Activated naive CD4-positive, alpha-beta T cell treated with anti-CD3 and anti-CD28 coated beads, Interleukin-2, amount 50 U/mL, for 72 hours (primary cell): ENCODE data around the gene RETSAT. TPM values are rescaled to one million over a fixed set of nuclear protein-coding genes. Genes with fewer than 3 reads are reported as not detected.

Experiments
- ATAC-seq, 2 donors: fragments of 150-1000 bp; cut with Tn5 transposase; 2 replicates each; pipeline ENCODE4 v1.10.0; 2021; ENCODE audit warnings: mild to moderate bottlenecking in 2 of 2, moderate library complexity in 2 of 2
- DNase-seq, 2 donors: peaks; one replicate each; pipeline ENCODE4 v3.0.0; 2021 to 2022; ENCODE audit warnings: low spot score in 2 of 2
- H3K27ac Mint-ChIP-seq, 2 donors: one replicate each; pipeline ENCODE4 v1.8.0; 2022; ENCODE audit warnings: mild to moderate bottlenecking in 2 of 2, mixed read lengths in 2 of 2
- H3K36me3 Mint-ChIP-seq, 2 donors: one replicate each; pipeline ENCODE4 v1.8.0; 2022; ENCODE audit warnings: mixed read lengths in 2 of 2
- H3K9me3 Mint-ChIP-seq, 2 donors: one replicate each; pipeline ENCODE4 v1.8.0; 2022; ENCODE audit warnings: mixed read lengths in 2 of 2
- total RNA-seq, 2 donors: library from RNA; stranded (reverse); gene quantifications; one replicate each; pipeline ENCODE4 v1.2.3, GENCODE V29; 2022

RETSAT gene
- 10 to 100 TPM; 20.2 to 27.7 TPM for total RNA-seq

- peak; percentile 96 to 97 for DNase-seq
- peak within 1 kb of the TSS; percentile 97 to 100 for H3K27ac Mint-ChIP-seq
- H3K36me3 Mint-ChIP-seq: peaks cover 19 to 25% of the 10 kb centered on the region in 2 donors
- peak; percentile 99 for ATAC-seq
- no peaks in the 10 kb centered on the region for H3K9me3 Mint-ChIP-seq
Observed at GRCh38 chr2:85354286-85355072, at the start of gene RETSAT, which contains the start of gene ELMOD3. RETSAT (minus strand) TSS chr2:85354528; CDS start chr2:85354507, 21 bp downstream. ELMOD3 (plus strand) TSS chr2:85354769; CDS start chr2:85357199, 2,430 bp downstream.

DNA sequence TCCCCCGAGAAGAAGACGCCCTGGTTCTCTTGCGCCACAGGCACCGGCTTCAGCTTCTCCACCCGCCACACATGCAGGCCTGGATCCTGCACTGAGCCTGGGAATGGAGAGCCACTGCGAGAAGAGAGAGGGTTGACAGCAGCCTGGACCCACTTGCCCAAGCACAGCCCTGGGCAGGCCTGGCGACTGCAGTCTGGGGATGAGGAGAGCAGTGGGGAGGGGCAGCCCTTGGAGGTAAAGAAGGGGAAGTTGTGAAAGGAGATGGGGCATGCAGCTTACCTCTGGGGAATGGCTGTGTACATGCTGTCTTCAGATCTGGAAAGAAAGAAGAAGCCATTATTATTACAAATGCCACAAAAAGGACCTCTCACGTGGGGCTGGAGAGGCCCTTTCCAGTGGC is 47.5 kb upstream of the RETSAT start:
- Mint-ChIP-seq H3K36me3 (peaks cover 0 to 22% of the 10 kb centered on the region in 2 donors), H3K27ac (no peak overlapping the region), H3K9me3 (peaks cover 0 to 4% of the 10 kb centered on the region in 2 donors)
- ATAC-seq (no peak), DNase-seq (peak in 1 of 2 donors; percentile 50)

- ATAC-seq: no peak
- peak in 1 of 2 donors; percentile 45 for DNase-seq
- H3K27ac Mint-ChIP-seq: no peak overlapping the region
- peaks cover 0 to 22% of the 10 kb centered on the region in 2 donors for H3K36me3 Mint-ChIP-seq
- H3K9me3 Mint-ChIP-seq: peaks cover 0 to 4% of the 10 kb centered on the region in 2 donors
Observed at GRCh38 chr2:85401464-85401805, 47.1 kb upstream of the RETSAT start.

DNA sequence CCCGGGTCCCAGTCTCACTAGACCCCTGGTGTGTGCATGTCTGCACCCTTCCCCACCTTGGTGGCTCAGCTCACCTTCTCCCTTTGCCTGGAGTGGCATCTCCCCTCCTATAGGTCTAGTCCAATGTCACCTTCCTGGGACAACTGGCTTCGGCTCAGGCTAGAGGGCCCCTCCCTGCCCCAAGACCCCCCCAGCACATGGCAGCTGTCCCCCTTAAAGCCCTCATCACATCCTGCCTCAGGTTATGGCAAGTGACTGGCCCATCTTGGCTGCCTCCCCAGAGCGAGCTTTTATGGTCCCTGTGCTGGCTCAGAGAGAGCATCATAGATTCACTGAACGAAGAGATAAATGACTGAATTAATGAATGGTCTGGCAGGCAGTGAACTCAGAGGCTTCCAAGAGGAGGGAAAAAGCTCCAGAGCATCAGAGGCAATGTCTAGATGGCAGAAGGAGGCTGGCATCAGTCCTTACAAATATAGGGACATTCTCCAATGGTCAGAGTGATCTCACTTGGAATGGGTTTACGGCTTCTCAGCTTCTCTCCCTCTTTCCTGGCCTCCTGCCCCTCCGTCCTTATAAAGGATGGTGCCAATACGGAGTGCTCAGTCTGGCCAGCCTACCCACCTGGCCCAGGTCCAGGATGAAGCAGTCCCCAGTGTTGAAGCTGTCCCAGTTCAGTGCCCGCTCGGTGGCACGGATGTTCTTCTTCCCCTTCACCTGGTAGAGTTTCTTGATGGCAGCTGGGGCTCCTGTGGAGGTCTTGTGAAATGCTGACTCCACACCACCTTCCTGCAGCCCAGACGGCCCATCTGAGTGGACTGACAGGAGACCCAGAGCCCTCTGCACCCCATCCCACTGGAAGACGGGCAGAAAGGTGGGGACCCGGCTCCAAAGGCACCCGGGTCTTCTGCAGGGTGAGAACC is 46.5 kb upstream of the RETSAT start:
- no peak overlapping the region for H3K27ac Mint-ChIP-seq
- peaks cover 0 to 22% of the 10 kb centered on the region in 2 donors for H3K36me3 Mint-ChIP-seq
- DNase-seq (peak in 1 of 2 donors; percentile 48), ATAC-seq (no peak)
- peaks cover 0 to 4% of the 10 kb centered on the region in 2 donors for H3K9me3 Mint-ChIP-seq

- peaks cover 0 to 4% of the 10 kb centered on the region in 2 donors for H3K9me3 Mint-ChIP-seq
- DNase-seq: peak in 1 of 2 donors; percentile 20
- H3K27ac Mint-ChIP-seq: peak overlapping the region in 1 of 2 donors; percentile 6
- peaks cover 0 to 19% of the 10 kb centered on the region in 2 donors for H3K36me3 Mint-ChIP-seq
- ATAC-seq: no peak
Observed at GRCh38 chr2:85400023-85400422, 45.7 kb upstream of the RETSAT start.

DNA sequence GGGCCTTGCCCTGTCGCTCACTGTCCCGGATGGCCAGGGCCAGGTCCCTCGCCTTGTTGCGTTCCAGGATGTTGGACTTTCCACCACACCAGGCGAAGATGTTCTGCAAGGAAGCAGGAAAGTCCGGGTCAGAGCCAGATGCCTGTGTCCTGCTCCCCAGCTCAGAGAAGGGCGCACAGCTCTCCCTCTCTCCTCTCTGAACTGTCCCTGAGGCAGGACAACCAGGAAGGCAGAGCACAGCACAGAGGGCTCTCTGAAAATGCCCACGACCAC is 44.8 kb upstream of the RETSAT start:
- H3K27ac Mint-ChIP-seq: no peak overlapping the region
- DNase-seq (no peak), ATAC-seq (no peak)
- H3K36me3 Mint-ChIP-seq: peaks cover 0 to 15% of the 10 kb centered on the region in 2 donors
- H3K9me3 Mint-ChIP-seq: peaks cover 0 to 4% of the 10 kb centered on the region in 2 donors

GRCh38 chr2:85398426-85399182 is 44.3 kb upstream of the RETSAT start:
- Mint-ChIP-seq H3K27ac (no peak overlapping the region), H3K36me3 (peaks cover 0 to 15% of the 10 kb centered on the region in 2 donors), H3K9me3 (peaks cover 0 to 4% of the 10 kb centered on the region in 2 donors)
- DNase-seq (peak in 1 of 2 donors; percentile 51), ATAC-seq (no peak)

GRCh38 chr2:85397925-85398331 is 43.6 kb upstream of the RETSAT start:
- Mint-ChIP-seq H3K36me3 (peaks cover 0 to 9% of the 10 kb centered on the region in 2 donors), H3K9me3 (peaks cover 0 to 4% of the 10 kb centered on the region in 2 donors), H3K27ac (peak overlapping the region in 1 of 2 donors; percentile 45)
- ATAC-seq: no peak
- DNase-seq: peak in 1 of 2 donors; percentile 13

DNA sequence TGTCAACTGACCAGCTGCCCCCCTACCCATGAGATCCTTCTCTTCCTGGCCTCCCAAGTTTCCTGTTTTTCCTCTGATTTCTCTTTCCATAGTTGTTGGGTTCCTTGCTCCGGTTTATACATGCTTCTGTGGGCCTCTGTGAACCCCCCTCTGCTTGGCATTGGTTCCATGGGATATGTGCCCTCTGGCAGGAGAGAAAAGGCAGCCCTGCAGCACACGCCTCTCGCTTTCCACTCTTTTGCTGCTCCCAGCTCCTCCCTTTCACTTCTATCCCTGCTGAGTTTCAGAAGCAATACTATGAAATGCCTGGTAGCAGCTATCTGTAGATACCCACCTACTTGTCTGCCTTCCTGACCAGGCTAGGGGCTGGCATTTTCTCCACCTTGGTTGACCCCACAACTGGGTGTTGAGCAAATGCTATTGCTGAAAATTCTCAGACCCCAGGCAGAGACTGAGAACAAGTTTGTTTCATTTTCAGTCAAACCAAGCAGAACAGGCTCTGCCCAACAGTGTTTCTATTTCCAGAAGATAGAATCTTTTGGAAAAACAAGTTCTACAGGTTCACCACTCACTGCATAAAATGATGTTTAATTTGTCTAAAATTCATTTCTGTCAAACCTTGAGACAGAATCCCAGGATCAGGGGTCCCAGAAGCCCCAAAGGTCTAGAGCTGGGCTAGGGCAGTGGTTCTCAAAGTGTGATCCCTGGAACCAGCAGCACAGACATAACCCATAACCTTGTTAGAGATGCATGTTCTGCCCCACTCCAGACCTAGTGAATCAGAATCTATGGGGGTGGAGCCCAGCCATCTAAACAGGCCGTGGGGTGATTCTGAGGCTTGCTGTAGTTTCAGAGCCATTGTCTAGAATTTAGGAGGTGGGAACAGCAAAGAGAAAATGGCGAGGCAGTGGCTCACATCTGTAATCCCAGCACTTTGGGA is 42.5 kb upstream of the RETSAT start:
- Mint-ChIP-seq H3K9me3 (no peaks in the 10 kb centered on the region), H3K36me3 (peaks cover 0 to 2% of the 10 kb centered on the region in 2 donors), H3K27ac (peak overlapping the region; percentile 57 to 70)
- ATAC-seq (peak in 1 of 2 donors; percentile 43), DNase-seq (peak in 1 of 2 donors; percentile 48)

DNA sequence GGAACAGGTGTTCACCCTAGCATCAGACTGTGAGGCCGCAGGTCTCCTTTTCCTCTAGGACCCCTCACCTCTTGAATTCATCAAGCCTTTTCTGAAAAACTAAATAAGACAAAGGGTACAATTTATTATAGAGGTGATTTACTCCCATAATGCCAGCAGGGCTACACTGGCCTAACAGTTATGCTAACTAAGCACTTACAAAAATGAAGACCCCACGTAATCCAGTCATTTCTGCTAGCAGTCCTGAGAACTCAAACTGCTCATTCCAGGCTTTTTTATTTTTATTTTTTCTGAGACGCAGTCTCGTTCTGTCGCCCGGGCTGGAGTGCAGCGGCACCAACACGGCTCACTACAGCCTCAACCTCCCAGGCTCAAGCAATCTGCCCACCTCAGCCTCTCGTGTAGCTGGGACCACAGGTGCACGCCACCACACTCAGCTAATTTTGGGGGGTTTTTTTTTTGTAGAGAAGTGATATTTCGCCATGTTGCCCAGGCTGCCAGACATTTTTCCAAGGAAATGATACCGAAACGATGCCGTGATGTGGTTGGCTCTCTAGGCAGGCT is 41.7 kb upstream of the RETSAT start:
- Mint-ChIP-seq H3K9me3 (no peaks in the 10 kb centered on the region), H3K36me3 (no peaks in the 10 kb centered on the region), H3K27ac (no peak overlapping the region)
- DNase-seq: peak in 1 of 2 donors; percentile 42
- ATAC-seq: no peak

GRCh38 chr2:85394976-85395375 is 40.6 kb upstream of the RETSAT start:
- peak in 1 of 2 donors; percentile 50 for DNase-seq
- H3K9me3 Mint-ChIP-seq: no peaks in the 10 kb centered on the region
- H3K27ac Mint-ChIP-seq: peak overlapping the region in 1 of 2 donors; percentile 24
- no peak for ATAC-seq
- no peaks in the 10 kb centered on the region for H3K36me3 Mint-ChIP-seq

DNA sequence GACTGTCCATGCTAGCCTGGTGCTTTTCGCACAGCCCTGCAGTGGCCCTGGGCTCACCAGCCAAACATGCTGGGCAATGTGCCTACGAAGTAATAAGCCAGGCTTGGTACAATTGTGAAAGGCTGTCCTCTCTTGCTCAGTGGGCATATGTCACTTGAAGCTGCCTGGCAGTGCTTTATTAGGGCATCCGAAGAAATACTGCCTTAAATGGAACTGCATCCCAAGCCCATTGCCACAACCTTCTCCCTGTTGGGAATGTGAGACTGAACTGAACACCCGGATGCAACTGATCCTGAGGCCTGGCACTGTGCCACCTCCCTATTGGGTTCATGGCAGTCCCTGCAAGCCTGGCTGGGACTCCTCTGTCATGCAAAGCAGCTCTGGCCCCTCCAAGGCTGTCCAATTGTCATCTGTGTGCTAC is 39.9 kb upstream of the RETSAT start:
- Mint-ChIP-seq H3K27ac (peak overlapping the region in 1 of 2 donors; percentile 24), H3K36me3 (no peaks in the 10 kb centered on the region), H3K9me3 (no peaks in the 10 kb centered on the region)
- DNase-seq (peak in 1 of 2 donors; percentile 37), ATAC-seq (no peak)

- ATAC-seq (no peak), DNase-seq (peak in 1 of 2 donors; percentile 33)
- H3K27ac Mint-ChIP-seq: peak overlapping the region in 1 of 2 donors; percentile 24
- H3K36me3 Mint-ChIP-seq: no peaks in the 10 kb centered on the region
- no peaks in the 10 kb centered on the region for H3K9me3 Mint-ChIP-seq
Observed at GRCh38 chr2:85393836-85394235, 39.5 kb upstream of the RETSAT start.

DNA sequence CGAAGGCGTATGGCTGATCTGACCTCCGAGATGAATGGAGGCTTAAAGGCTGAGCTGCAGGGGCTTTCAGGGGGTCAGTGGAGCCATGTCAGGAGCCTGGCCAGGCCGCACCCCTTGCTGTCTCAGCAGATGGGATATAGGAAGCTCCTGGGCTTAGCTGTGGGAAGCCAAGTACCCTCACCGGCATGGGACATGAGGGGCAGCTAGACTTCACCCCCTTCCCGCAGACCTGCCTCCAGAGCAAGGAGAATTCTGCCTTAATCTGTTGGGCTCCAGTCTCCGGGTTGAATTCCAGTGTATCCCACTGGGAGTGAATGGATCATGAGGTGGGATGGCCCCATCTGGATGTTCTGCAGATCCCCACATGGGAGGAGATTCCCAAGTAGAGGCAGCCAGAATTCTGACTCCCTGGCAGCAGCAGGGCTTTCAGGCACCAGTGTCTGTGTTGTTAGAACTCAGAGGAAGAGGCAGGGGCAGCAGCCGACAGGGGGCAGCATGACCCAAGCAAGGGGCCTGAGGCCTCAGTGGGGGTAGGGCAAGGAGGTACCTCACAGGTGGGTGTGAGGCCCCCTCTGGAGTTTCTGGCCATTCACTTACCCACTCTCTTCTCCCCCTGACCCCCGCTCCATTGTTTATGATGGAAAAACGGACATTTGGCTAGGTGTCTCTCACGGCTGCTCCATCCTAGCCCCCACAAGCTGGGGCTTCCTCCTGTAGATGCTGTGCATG is 36.8 kb upstream of the RETSAT start:
- DNase-seq: peak; percentile 57 to 80
- Mint-ChIP-seq H3K9me3 (no peaks in the 10 kb centered on the region), H3K36me3 (no peaks in the 10 kb centered on the region), H3K27ac (no peak overlapping the region)
- peak; percentile 77 to 90 for ATAC-seq
